Measurements from ENCODE around the gene SPARC.

DNA sequence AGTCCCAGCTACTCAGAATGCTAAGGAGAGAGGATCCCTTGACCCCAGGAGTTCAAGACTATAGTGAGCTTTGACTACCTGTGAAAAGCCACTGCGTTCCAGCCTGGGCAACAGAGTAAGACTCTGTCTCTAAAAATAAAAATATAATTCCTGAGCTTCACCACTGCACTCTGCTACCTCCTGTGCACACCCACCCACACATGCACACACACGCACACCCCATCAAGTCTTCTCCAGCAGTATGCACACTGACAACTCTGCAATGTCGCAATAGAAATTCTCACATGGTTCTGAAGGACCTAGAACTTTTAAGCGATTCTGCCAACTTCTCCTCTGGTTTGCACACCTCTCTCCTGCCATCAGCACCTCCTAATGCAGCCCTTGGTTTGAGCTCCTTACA lies 48.1 kb downstream of the SPARC start:
- no peak for TF ChIP-seq EZH2phosphoT487 (IDR thresholded peaks at IDR 0.05)
- TF ChIP-seq, protein P1, sequence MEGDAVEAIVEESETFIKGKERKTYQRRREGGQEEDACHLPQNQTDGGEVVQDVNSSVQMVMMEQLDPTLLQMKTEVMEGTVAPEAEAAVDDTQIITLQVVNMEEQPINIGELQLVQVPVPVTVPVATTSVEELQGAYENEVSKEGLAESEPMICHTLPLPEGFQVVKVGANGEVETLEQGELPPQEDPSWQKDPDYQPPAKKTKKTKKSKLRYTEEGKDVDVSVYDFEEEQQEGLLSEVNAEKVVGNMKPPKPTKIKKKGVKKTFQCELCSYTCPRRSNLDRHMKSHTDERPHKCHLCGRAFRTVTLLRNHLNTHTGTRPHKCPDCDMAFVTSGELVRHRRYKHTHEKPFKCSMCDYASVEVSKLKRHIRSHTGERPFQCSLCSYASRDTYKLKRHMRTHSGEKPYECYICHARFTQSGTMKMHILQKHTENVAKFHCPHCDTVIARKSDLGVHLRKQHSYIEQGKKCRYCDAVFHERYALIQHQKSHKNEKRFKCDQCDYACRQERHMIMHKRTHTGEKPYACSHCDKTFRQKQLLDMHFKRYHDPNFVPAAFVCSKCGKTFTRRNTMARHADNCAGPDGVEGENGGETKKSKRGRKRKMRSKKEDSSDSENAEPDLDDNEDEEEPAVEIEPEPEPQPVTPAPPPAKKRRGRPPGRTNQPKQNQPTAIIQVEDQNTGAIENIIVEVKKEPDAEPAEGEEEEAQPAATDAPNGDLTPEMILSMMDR (IDR thresholded peaks at IDR 0.05), result no peak
